ENCODE results near the gene CCDC85B. TPM values are rescaled to one million over a fixed set of nuclear protein-coding genes. Genes with fewer than 3 reads are reported as not detected.

CCDC85B gene
- total and polyA plus RNA-seq, 2 of the 8 experiments (the other 6 are each of a cell fraction or from before 2014, with no cell fraction given): 19.8 to 30.8 TPM

GRCh38 chr11:65861533-65862183, 28.8 kb upstream of the CCDC85B start:
- H4K8ac ChIP-seq (ENCODE audit: extremely low read depth, insufficient read depth, low read length): no peak overlapping the region
- peaks cover 5 to 17% (median 14%) of the 10 kb centered on the region in 4 experiments for H3K36me3 ChIP-seq (ENCODE audit: control insufficient read depth in 2 of 4, insufficient read depth in 4 of 4, low read length in 3 of 4)
- H3K27ac ChIP-seq (ENCODE audit: low read depth, low read length): no peak overlapping the region

More at GRCh38 chr11:65861533-65862183, 28.8 kb upstream of the CCDC85B start:
- FAIRE-seq (no peak), DNase-seq (ENCODE audit: low read depth in 1 of 2, low spot score in 2 of 2) (no peak)
- H3K79me2 ChIP-seq (ENCODE audit: control insufficient read depth in 1 of 2, insufficient read depth in 2 of 2, low read length in 2 of 2): peaks cover under 1 to 14% of the 10 kb centered on the region in 2 experiments; a peak in 3 of 4 replicates
- H3K9me3 ChIP-seq (ENCODE audit: insufficient read depth in 2 of 2, low read depth in 1 of 2, low read length in 1 of 2): no peaks in the 10 kb centered on the region
- no peak overlapping the region for H3K23ac ChIP-seq (ENCODE audit: insufficient read length)
- H2AFZ ChIP-seq (ENCODE audit: low read length): no peak overlapping the region
- H3K9ac ChIP-seq (replicated peaks in 1 of 4; ENCODE audit: extremely low read depth in 1 of 4, low read depth in 3 of 4, low read length in 3 of 4): peak overlapping the region; percentile 35 to 97 (median 84)
- no peak overlapping the region for H2AK5ac ChIP-seq (ENCODE audit: low read depth, low read length)
- H3K14ac ChIP-seq (ENCODE audit: insufficient read length): no peak overlapping the region
- H3K79me1 ChIP-seq (ENCODE audit: low read depth, low read length): peaks cover under 1% of the 10 kb centered on the region; the same call in 1 of the 2 replicates
- no peak overlapping the region for H2BK20ac ChIP-seq (ENCODE audit: low read length)
- H3K4ac ChIP-seq (replicated peaks; ENCODE audit: insufficient read length, low read depth, low read length): no peak overlapping the region
- peak overlapping the region; percentile 43; the same call in 1 of the 2 replicates for H2BK12ac ChIP-seq (ENCODE audit: low read depth, low read length)
- peak overlapping the region; percentile 95 to 97 for H3K4me2 ChIP-seq (ENCODE audit: insufficient read depth in 1 of 2, low read depth in 2 of 2, low read length in 2 of 2)
- H2BK15ac ChIP-seq (ENCODE audit: low read length): 0 out of 2 replicates have a peak overlapping the region, but pooled peaks have one; percentile 3
- H3K18ac ChIP-seq (ENCODE audit: extremely low read depth, low read length): no peak overlapping the region
- no peak overlapping the region for H2BK5ac ChIP-seq (ENCODE audit: low read depth, low read length)
- ChIA-PET POLR2A (ENCODE audit: partially characterized antibody) (interaction anchor here (0.6 to 39.7 kb wide), 10 partner anchors 6 to 158 kb away, joined by 3 to 1071 read pairs (median 10); partner anchors contain the start of genes CCDC85B, CFL1, CTSW and EFEMP2), CTCF (ENCODE audit: partially characterized antibody) (interaction anchor here (0.6 to 9.9 kb wide), 15 partner anchors 8 to 161 kb away, joined by 3 to 191 read pairs (median 6); partner anchors contain the start of genes CCDC85B, CTSW, EFEMP2 and FIBP)
- WGBS, 2 experiments (ENCODE audit: extremely low coverage in 1 of 2, insufficient coverage in 1 of 2, insufficient read length in 1 of 2, insufficient replicate concordance in 2 of 2, low coverage in 1 of 2, low lambda C conversion rate in 2 of 2, missing lambda C conversion rate in 1 of 2): 86% methylated on average over 13 of the region's 13 CpGs; no CpG with 5 or more reads in 1 of the 2 experiments
- H4K5ac ChIP-seq (ENCODE audit: insufficient read length, low read depth, low read length): no peak overlapping the region
- H4K91ac ChIP-seq (replicated peaks; ENCODE audit: insufficient read length, low read length): no peak overlapping the region
- H4K20me1 ChIP-seq (replicated peaks in 1 of 2; ENCODE audit: control insufficient read depth in 1 of 2, insufficient read depth in 2 of 2, low read length in 2 of 2): peaks cover 2 to 4% of the 10 kb centered on the region in 2 experiments
- TF ChIP-seq SRF (IDR thresholded peaks at IDR 0.05; ENCODE audit: low read depth, low read length) (no peak), KDM1A (IDR thresholded peaks at IDR 0.05; ENCODE audit: borderline replicate concordance, low read length) (no peak), SIRT6 (IDR thresholded peaks at IDR 0.05; ENCODE audit: low read length) (no peak), NANOG (IDR thresholded peaks at IDR 0.05; ENCODE audit: insufficient read depth, low read depth, low read length, poor library complexity, severe bottlenecking) (no peak), MAFK (IDR thresholded peaks at IDR 0.05; ENCODE audit: low read depth, low read length) (no peak), SP1 (IDR thresholded peaks at IDR 0.05; ENCODE audit: low read depth, low read length) (no peak), TAF1 (IDR thresholded peaks at IDR 0.05; ENCODE audit: low read depth, low read length) (0 out of 2 replicates have a peak, but pooled peaks have one; percentile 18)
- peak overlapping the region; percentile 75 to 95 (median 82) for H3K4me3 ChIP-seq (ENCODE audit: extremely low read depth in 1 of 4, insufficient read depth in 2 of 4, low read depth in 3 of 4, low read length in 4 of 4)
- H2BK120ac ChIP-seq (replicated peaks; ENCODE audit: low read depth, low read length): no peak overlapping the region
- peaks cover 17% of the 10 kb centered on the region for H3K23me2 ChIP-seq (ENCODE audit: low read depth, low read length)
- peaks cover 0 to 10% (median 6%) of the 10 kb centered on the region in 4 experiments; a peak in 5 of 7 replicates for H3K4me1 ChIP-seq (replicated peaks in 1 of 4; ENCODE audit: control insufficient read depth in 3 of 4, insufficient read depth in 4 of 4, low read length in 3 of 4)
- no peaks in the 10 kb centered on the region for H3K27me3 ChIP-seq (replicated peaks in 1 of 4; ENCODE audit: control insufficient read depth in 3 of 4, extremely low read depth in 1 of 4, insufficient read depth in 3 of 4, low read length in 3 of 4)
- no peak overlapping the region for H3K56ac ChIP-seq (replicated peaks; ENCODE audit: insufficient read length, low read depth, low read length)

Data from H1 (cell line).